WTC11 (cell line): ENCODE results near the gene TARBP1. TPM values are rescaled to one million over a fixed set of nuclear protein-coding genes. Genes with fewer than 3 reads are reported as not detected.
"Not testable (repeated sequence)": the region's sequence is repeated elsewhere in the genome, so short reads cannot be mapped to it uniquely, and the experiment has no call there.

Source experiments
- ATAC-seq: fragments of 200-7000 bp; cut with Tn5 transposase; 2 replicates; pipeline ENCODE4 v1.10.0; 2021; ENCODE audit warnings: mild to moderate bottlenecking, moderate library complexity
- CTCF ChIA-PET: fragments of 300-600 bp; sonication (Branson Sonifier 250); formaldehyde crosslinking; loops from one replicate; lab custom pipeline; 2021; ENCODE audit warnings: antibody characterized with exemption; lab: Charles Lee
- POLR2A ChIA-PET: fragments of 350-600 bp; sonication (Branson Sonifier 250); formaldehyde crosslinking; loops from one replicate; lab custom pipeline; 2021; ENCODE audit warnings: antibody characterized with exemption; lab: Charles Lee
- DNase-seq: peaks from one replicate; pipeline ENCODE4 v3.0.0; 2021; ENCODE audit warnings: low spot score
- H3K27ac Mint-ChIP-seq: 2 replicates; pipeline ENCODE4 v1.8.0; 2021; ENCODE audit warnings: mixed read lengths
- H3K27me3 Mint-ChIP-seq: 2 replicates; pipeline ENCODE4 v1.8.0; 2021; ENCODE audit warnings: low read depth, mild to moderate bottlenecking, moderate library complexity, mixed read lengths
- H3K36me3 Mint-ChIP-seq: 2 replicates; pipeline ENCODE4 v1.8.0; 2021; ENCODE audit warnings: mixed read lengths
- H3K4me1 Mint-ChIP-seq: 2 replicates; pipeline ENCODE4 v1.8.0; 2022; ENCODE audit warnings: mixed read lengths
- H3K4me3 Mint-ChIP-seq: 2 replicates; pipeline ENCODE4 v1.8.0; 2021; ENCODE audit warnings: mild to moderate bottlenecking, moderate library complexity, mixed read lengths
- H3K9me3 Mint-ChIP-seq: 2 replicates; pipeline ENCODE4 v1.8.0; 2021; ENCODE audit warnings: mixed read lengths
- ETV6 ChIP-seq: sonication (generic); formaldehyde crosslinking; IDR thresholded peaks from 2 replicates; pipeline ENCODE4 v1.8.1; 2022; ENCODE audit warnings: mild to moderate bottlenecking, missing genetic modification reagents
- FOXP1 ChIP-seq: sonication (generic); formaldehyde crosslinking; IDR thresholded peaks from 2 replicates; pipeline ENCODE4 v1.8.0; 2022; ENCODE audit warnings: missing genetic modification reagents, mild to moderate bottlenecking, moderate library complexity, borderline replicate concordance
- NR2C2 ChIP-seq: sonication (generic); formaldehyde crosslinking; IDR thresholded peaks from 2 replicates; pipeline ENCODE4 v1.8.0; 2022; ENCODE audit warnings: mild to moderate bottlenecking, missing genetic modification reagents
- SMAD3 ChIP-seq: sonication (generic); formaldehyde crosslinking; IDR thresholded peaks from 2 replicates; pipeline ENCODE4 v1.8.0; 2022; ENCODE audit warnings: missing genetic modification reagents, mild to moderate bottlenecking, borderline replicate concordance
- total RNA-seq: library from RNA; stranded (reverse); gene quantifications from 3 replicates; pipeline ENCODE4 v1.2.3, GENCODE V29; 2021
- TF ChIP-seq, protein P1 (sequence below): fragments of 250-450 bp; sonication (Bioruptor Pico); IDR thresholded peaks from 2 replicates; pipeline ENCODE4 v1.9.0; 2021; ENCODE audit warnings: mild to moderate bottlenecking
- TF ChIP-seq, protein P2 (sequence below): fragments of 250-450 bp; sonication (Bioruptor Pico); IDR thresholded peaks from 2 replicates; pipeline ENCODE4 v1.8.0; 2021; ENCODE audit warnings: mild to moderate bottlenecking
- TF ChIP-seq, protein P3 (sequence below): sonication (generic); formaldehyde crosslinking; IDR thresholded peaks from 2 replicates; pipeline ENCODE4 v1.8.0; 2023; ENCODE audit warnings: missing genetic modification reagents
- TF ChIP-seq, protein P4 (sequence below): sonication (generic); formaldehyde crosslinking; IDR thresholded peaks from 2 replicates; pipeline ENCODE4 v1.8.1; 2022; ENCODE audit warnings: low read depth, missing genetic modification reagents, borderline replicate concordance
- TF ChIP-seq, protein P5 (sequence below): sonication (generic); formaldehyde crosslinking; IDR thresholded peaks from 2 replicates; pipeline ENCODE4 v1.8.1; 2022; ENCODE audit warnings: mild to moderate bottlenecking, moderate library complexity, missing genetic modification reagents
- TF ChIP-seq, protein P6 (sequence below): sonication (generic); formaldehyde crosslinking; IDR thresholded peaks from 2 replicates; pipeline ENCODE4 v1.8.1; 2023; ENCODE audit warnings: mild to moderate bottlenecking, missing genetic modification reagents, moderate library complexity
- TF ChIP-seq, protein P7 (sequence below): sonication (generic); formaldehyde crosslinking; IDR thresholded peaks from 2 replicates; pipeline ENCODE4 v1.8.1; 2023; ENCODE audit warnings: mild to moderate bottlenecking, moderate library complexity, missing genetic modification reagents

Gene TARBP1
- total RNA-seq, 1 experiment from 2014 or later, result 24.0 TPM

DNA sequence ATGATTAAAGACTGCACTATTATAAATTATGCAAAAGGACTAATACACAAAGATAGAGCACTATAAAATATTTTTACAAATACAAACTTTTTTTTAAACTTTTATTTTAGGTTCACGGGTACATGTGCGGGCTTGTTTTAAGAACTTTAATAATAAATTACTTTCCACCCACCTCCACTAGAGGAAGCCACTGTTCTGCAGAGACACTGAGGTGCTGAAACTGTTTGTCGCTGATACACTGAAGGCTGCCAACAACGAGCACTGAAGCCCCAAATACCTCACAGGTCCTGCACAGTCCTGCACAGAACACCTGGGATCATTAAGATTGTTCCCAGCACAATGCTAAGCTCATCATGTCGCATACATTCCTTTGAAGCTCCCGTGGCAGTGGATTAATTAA, 85.8 kb downstream of the TARBP1 start (continued):
- TF ChIP-seq, protein P1, sequence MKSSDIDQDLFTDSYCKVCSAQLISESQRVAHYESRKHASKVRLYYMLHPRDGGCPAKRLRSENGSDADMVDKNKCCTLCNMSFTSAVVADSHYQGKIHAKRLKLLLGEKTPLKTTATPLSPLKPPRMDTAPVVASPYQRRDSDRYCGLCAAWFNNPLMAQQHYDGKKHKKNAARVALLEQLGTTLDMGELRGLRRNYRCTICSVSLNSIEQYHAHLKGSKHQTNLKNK, result no peak
- no peak for TF ChIP-seq NR2C2 (CRISPR knock-in tag)
- TF ChIP-seq, protein P2, sequence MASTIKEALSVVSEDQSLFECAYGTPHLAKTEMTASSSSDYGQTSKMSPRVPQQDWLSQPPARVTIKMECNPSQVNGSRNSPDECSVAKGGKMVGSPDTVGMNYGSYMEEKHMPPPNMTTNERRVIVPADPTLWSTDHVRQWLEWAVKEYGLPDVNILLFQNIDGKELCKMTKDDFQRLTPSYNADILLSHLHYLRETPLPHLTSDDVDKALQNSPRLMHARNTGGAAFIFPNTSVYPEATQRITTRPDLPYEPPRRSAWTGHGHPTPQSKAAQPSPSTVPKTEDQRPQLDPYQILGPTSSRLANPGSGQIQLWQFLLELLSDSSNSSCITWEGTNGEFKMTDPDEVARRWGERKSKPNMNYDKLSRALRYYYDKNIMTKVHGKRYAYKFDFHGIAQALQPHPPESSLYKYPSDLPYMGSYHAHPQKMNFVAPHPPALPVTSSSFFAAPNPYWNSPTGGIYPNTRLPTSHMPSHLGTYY, result no peak
- TF ChIP-seq, protein P3, sequence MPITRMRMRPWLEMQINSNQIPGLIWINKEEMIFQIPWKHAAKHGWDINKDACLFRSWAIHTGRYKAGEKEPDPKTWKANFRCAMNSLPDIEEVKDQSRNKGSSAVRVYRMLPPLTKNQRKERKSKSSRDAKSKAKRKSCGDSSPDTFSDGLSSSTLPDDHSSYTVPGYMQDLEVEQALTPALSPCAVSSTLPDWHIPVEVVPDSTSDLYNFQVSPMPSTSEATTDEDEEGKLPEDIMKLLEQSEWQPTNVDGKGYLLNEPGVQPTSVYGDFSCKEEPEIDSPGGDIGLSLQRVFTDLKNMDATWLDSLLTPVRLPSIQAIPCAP (CRISPR knock-in tag), result no peak
- TF ChIP-seq, protein P4, sequence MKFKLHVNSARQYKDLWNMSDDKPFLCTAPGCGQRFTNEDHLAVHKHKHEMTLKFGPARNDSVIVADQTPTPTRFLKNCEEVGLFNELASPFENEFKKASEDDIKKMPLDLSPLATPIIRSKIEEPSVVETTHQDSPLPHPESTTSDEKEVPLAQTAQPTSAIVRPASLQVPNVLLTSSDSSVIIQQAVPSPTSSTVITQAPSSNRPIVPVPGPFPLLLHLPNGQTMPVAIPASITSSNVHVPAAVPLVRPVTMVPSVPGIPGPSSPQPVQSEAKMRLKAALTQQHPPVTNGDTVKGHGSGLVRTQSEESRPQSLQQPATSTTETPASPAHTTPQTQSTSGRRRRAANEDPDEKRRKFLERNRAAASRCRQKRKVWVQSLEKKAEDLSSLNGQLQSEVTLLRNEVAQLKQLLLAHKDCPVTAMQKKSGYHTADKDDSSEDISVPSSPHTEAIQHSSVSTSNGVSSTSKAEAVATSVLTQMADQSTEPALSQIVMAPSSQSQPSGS (CRISPR knock-in tag), result no peak

DNA sequence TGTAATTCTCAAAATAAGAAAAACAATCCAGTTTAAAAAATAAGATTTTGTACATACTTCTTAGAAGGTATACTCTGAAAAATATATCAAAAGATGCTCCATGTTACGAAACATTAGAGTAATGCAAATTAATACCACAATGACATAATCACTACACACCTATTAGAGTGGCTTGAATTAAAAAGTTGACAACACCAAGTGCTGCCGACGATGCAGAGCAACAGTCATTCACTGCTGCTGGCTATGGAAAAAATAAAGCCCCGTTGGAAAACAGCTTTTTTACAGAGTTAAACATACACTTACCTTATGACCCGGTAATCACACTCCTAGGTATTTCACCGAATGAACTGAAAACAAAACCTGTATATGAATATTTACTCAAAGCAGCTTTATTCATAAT, 90.9 kb downstream of the TARBP1 start:
- ATAC-seq, result no peak
- no peak overlapping the region for H3K4me3 Mint-ChIP-seq
- H3K4me1 Mint-ChIP-seq, result no peaks in the 10 kb centered on the region
- no peak overlapping the region for H3K27ac Mint-ChIP-seq
- no peak for DNase-seq
- POLR2A ChIA-PET, result no interaction called here
- H3K9me3 Mint-ChIP-seq, result no peaks in the 10 kb centered on the region
- TF ChIP-seq, protein P3 (CRISPR knock-in tag), result no peak
- TF ChIP-seq, protein P5, sequence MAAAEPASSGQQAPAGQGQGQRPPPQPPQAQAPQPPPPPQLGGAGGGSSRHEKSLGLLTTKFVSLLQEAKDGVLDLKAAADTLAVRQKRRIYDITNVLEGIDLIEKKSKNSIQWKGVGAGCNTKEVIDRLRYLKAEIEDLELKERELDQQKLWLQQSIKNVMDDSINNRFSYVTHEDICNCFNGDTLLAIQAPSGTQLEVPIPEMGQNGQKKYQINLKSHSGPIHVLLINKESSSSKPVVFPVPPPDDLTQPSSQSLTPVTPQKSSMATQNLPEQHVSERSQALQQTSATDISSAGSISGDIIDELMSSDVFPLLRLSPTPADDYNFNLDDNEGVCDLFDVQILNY (CRISPR knock-in tag), result no peak
- H3K27me3 Mint-ChIP-seq, result no peaks in the 10 kb centered on the region
- CTCF ChIA-PET, result no interaction called here
- peaks cover 14% of the 10 kb centered on the region for H3K36me3 Mint-ChIP-seq

DNA sequence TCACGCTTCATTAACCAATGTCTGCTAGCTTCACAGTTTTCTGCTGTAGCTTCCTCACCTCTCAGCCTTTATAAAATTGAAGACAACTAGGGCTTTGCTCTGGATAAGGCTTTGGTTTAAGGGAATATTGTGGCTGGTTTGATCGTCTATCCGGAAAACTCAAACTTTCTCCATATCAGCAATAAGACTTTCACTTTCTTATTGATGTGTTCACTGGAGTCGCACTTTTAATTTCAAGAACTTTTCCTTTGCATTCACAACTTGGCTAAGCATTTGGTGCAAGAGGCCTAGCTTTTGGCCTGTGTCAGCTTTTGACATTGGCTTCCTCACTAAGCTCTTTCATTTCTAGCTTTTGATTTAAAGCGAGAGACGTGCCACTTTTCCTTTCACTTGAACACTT, 92.9 kb downstream of the TARBP1 start:
- TF ChIP-seq, protein P6, sequence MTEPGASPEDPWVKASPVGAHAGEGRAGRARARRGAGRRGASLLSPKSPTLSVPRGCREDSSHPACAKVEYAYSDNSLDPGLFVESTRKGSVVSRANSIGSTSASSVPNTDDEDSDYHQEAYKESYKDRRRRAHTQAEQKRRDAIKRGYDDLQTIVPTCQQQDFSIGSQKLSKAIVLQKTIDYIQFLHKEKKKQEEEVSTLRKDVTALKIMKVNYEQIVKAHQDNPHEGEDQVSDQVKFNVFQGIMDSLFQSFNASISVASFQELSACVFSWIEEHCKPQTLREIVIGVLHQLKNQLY (CRISPR knock-in tag), result no peak
- TF ChIP-seq ETV6, result no peak
- H3K27me3 Mint-ChIP-seq, result no peaks in the 10 kb centered on the region
- ATAC-seq (no peak), DNase-seq (no peak)
- ChIA-PET POLR2A (no interaction called here), CTCF (no interaction called here)
- no peak overlapping the region; the same call in 1 of the 2 replicates for H3K27ac Mint-ChIP-seq
- H3K9me3 Mint-ChIP-seq, result no peaks in the 10 kb centered on the region
- H3K4me3 Mint-ChIP-seq, result no peak overlapping the region
- peaks cover 9% of the 10 kb centered on the region for H3K36me3 Mint-ChIP-seq
- H3K4me1 Mint-ChIP-seq, result no peaks in the 10 kb centered on the region

DNA sequence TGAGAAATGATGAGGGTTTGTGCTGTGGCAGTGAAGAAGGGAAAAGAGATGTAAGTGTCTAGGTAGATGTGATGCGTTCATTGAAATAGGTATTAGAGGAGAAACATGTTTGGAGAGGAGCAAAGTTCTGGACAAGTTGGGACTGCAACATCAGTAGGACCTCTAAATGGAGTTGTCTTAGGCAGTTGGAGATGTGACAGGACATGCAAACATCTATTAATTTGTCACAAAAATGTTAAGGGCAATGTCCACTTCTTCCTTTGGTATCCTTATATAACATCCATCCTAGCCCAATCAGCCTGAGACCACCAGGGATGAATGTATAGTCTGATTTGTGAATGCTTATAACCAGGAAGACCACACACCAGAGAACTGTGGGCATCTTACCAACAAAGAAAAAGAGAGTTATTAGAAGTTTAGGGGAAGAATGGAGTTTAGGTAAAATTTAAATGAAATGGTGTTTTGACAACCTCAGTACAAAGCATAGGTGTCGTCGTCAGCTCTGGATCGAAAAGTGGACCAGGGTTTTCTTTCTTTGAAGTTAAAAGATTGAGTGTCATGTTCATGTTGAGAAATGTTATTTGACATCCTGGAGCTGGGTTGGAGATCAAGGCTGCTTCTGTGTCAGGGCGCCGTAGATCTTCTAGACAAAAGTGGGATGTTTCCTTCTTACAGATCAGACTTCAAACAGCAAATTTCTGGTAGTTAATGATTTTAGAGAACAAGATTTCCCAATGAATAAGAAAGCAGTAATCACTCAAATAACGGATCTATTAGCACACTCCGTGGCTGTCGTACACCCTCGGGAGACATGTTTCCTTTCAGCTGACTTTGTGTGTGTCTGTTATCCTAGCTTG, 97.1 kb downstream of the TARBP1 start:
- Mint-ChIP-seq H3K27ac (no peak overlapping the region; the same call in 1 of the 2 replicates), H3K4me1 (no peaks in the 10 kb centered on the region), H3K27me3 (no peaks in the 10 kb centered on the region), H3K9me3 (no peaks in the 10 kb centered on the region), H3K4me3 (no peak overlapping the region), H3K36me3 (peaks cover 30% of the 10 kb centered on the region)
- POLR2A ChIA-PET, result no interaction called here
- DNase-seq (no peak), ATAC-seq (no peak)
- CTCF ChIA-PET, result interaction anchor here (0.9 kb wide), 1 partner anchor 72 kb away, joined by 3 read pairs; no protein-coding TSS in a partner anchor
- TF ChIP-seq SMAD3 (CRISPR knock-in tag) (no peak), FOXP1 (CRISPR knock-in tag) (no peak)
- TF ChIP-seq, protein P7, sequence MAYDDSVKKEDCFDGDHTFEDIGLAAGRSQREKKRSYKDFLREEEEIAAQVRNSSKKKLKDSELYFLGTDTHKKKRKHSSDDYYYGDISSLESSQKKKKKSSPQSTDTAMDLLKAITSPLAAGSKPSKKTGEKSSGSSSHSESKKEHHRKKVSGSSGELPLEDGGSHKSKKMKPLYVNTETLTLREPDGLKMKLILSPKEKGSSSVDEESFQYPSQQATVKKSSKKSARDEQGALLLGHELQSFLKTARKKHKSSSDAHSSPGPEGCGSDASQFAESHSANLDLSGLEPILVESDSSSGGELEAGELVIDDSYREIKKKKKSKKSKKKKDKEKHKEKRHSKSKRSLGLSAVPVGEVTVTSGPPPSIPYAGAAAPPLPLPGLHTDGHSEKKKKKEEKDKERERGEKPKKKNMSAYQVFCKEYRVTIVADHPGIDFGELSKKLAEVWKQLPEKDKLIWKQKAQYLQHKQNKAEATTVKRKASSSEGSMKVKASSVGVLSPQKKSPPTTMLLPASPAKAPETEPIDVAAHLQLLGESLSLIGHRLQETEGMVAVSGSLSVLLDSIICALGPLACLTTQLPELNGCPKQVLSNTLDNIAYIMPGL (CRISPR knock-in tag), result no peak

DNA sequence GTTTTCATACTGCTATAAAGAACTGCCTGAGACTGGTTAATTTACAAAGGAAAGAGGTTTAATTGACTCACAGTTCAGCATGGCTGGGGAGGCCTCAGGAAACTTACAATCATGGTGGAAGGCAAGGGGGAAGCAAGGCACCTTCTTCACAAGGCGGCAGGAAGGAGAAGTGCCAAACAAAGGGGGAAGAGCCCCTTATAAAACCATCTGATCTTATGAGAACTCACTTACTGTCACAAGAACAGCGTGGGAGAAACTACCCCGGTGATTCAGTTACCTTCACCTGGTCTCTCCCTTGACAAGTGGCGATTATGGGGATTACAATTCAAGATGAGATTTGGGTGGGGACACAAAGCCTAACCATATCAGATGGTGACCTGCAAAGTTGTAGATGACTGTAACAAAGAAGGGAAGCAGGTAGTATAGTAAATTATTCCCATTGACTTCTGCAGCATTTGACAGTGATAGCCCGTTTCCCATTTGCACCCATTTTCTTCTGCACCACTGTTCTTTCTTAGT, 99.3 kb downstream of the TARBP1 start:
- CTCF ChIA-PET, result interaction anchor here (1.2 kb wide), 1 partner anchor 255 kb away, joined by 6 read pairs; no protein-coding TSS in a partner anchor
- H3K36me3 Mint-ChIP-seq, result peaks cover 44% of the 10 kb centered on the region
- POLR2A ChIA-PET, H3K27ac Mint-ChIP-seq, H3K4me1 Mint-ChIP-seq, H3K4me3 Mint-ChIP-seq, H3K9me3 Mint-ChIP-seq, DNase-seq, ATAC-seq, H3K27me3 Mint-ChIP-seq: not testable (repeated sequence)
